ENCODE data around the gene NRARP. TPM values are rescaled to one million over a fixed set of nuclear protein-coding genes. Genes with fewer than 3 reads are reported as not detected.

The NRARP gene
- total and polyA plus RNA-seq, 8 donors: 1.3 to 23.4 (median 10.8) TPM

DNA sequence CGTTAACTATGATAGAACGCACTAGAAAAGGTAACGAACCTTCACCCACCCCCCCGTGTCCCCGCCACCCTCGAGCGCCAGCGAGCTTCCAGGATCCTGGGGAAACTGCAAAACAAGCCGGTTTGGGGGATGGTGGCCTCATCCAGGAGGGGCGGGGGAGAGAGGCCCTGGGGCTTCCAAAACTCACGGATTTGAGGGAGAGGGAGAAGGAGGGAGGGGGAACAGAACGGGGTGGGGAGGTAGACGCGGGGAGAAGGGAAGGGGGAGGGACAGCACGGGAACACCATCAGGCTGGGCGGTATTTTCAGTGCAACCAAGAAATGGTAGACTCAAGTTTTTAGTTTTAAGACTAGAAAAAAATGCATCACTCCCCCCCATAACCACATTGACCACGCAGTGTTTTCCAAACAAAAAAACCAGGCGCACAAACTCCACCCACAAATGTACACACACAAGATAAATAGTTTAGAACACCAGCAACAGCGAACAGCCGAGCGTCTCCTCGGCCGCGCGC, 1.4 kb downstream of the NRARP start:
- WGBS, 2 donors: 1 to 2% methylated on average over 23 to 25 of the region's 25 CpGs
- intact Hi-C loops (cut with DNase I): loop anchor here in 1 of 3 donors (5.0 kb wide), 1 partner anchor 107 kb away; no protein-coding TSS in a partner anchor
- no peak for FAIRE-seq
- Histone ChIP-seq H3K4me1 (peaks cover 28 to 43% (median 34%) of the 10 kb centered on the region in 3 donors), H3K27me3 (no peaks in the 10 kb centered on the region), H3K27ac (peak overlapping the region; percentile 70 to 87 (median 77)), H3K36me3 (no peaks in the 10 kb centered on the region), H3K9me3 (no peaks in the 10 kb centered on the region), H3K4me3 (peak overlapping the region; percentile 39 to 70 (median 54))
- ATAC-seq: no peak
- TF ChIP-seq, protein P1, sequence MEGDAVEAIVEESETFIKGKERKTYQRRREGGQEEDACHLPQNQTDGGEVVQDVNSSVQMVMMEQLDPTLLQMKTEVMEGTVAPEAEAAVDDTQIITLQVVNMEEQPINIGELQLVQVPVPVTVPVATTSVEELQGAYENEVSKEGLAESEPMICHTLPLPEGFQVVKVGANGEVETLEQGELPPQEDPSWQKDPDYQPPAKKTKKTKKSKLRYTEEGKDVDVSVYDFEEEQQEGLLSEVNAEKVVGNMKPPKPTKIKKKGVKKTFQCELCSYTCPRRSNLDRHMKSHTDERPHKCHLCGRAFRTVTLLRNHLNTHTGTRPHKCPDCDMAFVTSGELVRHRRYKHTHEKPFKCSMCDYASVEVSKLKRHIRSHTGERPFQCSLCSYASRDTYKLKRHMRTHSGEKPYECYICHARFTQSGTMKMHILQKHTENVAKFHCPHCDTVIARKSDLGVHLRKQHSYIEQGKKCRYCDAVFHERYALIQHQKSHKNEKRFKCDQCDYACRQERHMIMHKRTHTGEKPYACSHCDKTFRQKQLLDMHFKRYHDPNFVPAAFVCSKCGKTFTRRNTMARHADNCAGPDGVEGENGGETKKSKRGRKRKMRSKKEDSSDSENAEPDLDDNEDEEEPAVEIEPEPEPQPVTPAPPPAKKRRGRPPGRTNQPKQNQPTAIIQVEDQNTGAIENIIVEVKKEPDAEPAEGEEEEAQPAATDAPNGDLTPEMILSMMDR (IDR thresholded peaks at IDR 0.05): no peak
- peak in 5 of 6 donors; percentile 52 to 59 (median 55) for DNase-seq

DNA sequence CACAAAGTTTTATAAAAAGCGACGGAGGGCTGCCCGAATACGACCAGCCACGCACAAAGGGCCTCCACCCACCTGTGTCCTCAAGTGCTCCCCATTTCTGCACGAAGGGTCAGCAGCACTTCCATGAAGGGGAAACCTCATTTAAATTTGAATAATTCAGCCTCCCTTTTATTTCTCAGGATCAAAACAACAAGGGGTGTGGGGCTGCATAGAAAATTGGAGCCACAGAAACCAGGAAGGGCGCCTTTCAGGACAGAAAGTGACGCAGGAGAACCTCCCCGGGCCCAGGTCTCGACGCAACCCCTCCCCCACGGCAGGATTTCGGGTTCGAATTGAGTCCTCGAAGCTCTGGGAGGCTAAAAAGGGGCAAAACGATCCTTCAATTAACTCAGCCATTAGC, 2.1 kb downstream of the NRARP start:
- WGBS, 2 donors: 8 to 9% methylated on average over 16 of the region's 16 CpGs
- no peaks in the 10 kb centered on the region for H3K27me3 ChIP-seq
- intact Hi-C loops (cut with DNase I): loop anchor here in 1 of 3 donors (5.0 to 10.0 kb wide), 2 partner anchors 107 to 225 kb away; no protein-coding TSS in a partner anchor

DNA sequence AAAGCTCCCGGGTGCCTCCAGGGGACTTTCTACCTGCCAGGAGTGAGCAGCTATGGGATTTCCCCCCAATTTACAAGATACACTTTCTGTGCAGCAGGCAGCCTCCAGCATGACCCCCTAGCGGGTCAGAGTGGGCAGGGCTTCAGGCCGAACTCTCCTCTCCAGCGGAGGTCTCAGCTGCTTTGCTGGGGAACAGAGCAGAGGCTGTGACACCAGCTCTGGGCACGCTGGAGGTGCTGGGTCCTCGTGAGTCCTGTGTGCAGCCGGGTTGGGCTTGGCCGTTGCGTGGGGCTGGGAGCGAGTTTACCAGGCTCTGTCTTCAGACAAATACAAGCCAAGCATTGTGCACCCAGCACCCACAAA, 2.9 kb downstream of the NRARP start:
- Histone ChIP-seq H3K9me3 (no peaks in the 10 kb centered on the region), H3K4me3 (peak overlapping the region in 3 of 4 donors; percentile 5 to 70 (median 64)), H3K36me3 (no peaks in the 10 kb centered on the region), H3K27ac (peak overlapping the region in 3 of 4 donors; percentile 62 to 70 (median 62)), H3K4me1 (peaks cover 25 to 39% (median 26%) of the 10 kb centered on the region in 3 donors), H3K27me3 (no peaks in the 10 kb centered on the region)
- ATAC-seq (no peak), FAIRE-seq (no peak), DNase-seq (peak in 5 of 6 donors; percentile 22 to 74 (median 59))
- WGBS, 2 donors: 6 to 30% methylated on average over 10 of the region's 10 CpGs
- intact Hi-C loops (cut with DNase I): loop anchor here in 1 of 3 donors (10.0 kb wide), 1 partner anchor 226 kb away; no protein-coding TSS in a partner anchor
- TF ChIP-seq, protein P1 (IDR thresholded peaks at IDR 0.05): no peak

More for the DNA sequence above, 2.1 kb downstream of the NRARP start:
- Histone ChIP-seq H3K27ac (peak overlapping the region in 3 of 4 donors; percentile 62 to 81 (median 70)), H3K4me1 (peaks cover 28 to 43% (median 32%) of the 10 kb centered on the region in 3 donors), H3K9me3 (no peaks in the 10 kb centered on the region), H3K36me3 (no peaks in the 10 kb centered on the region), H3K4me3 (peak overlapping the region; percentile 39 to 70 (median 54))
- ATAC-seq (no peak), DNase-seq (peak in 5 of 6 donors; percentile 42 to 58 (median 49)), FAIRE-seq (no peak)
- TF ChIP-seq, protein P1 (IDR thresholded peaks at IDR 0.05): no peak

DNA sequence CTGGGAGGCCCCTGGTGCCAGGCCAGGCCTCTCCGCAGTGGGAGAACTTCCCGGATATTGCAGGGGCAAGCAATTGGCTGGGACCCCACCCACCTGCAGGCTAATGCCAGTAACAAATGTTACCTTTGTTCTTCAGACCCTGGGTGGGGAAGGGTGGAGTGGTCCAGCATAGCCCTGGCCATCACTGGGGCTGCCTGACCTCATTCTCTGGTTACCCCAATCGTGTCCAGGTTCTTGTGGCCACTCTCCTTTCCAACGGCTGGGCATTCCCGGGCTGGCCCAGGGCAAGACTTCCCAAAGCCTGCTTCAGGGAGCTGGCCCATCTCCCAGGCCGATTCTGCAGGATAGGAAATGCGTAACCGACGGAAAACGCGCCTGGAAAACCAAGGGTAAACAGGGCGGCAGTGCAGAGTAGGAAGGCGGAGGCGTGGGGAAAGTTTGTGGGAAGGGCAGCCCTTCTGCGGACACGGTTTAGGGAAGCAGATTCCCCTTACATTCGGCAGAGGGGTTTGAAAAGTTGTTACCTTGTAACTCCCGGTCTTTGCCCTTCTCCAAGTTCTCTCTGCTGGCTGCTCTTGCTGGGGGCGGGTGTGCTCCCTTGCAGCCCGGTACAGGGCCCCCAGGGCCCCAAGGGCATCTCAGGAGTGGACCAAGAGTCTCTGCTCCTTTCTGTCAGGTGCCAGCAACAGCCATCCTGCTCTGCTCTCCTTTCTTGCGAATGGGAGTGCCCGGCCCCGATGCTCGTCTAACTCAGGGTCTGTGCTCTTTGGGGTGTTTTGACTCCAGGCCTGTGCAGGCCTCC, 3.5 kb downstream of the NRARP start:
- FAIRE-seq: no peak
- WGBS, 2 donors: 37 to 43% methylated on average over 24 of the region's 24 CpGs
- peak in 5 of 6 donors; percentile 27 to 73 (median 58) for DNase-seq
- TF ChIP-seq, protein P1 (IDR thresholded peaks at IDR 0.05): no peak
- Histone ChIP-seq H3K4me3 (peak overlapping the region in 3 of 4 donors; percentile 5 to 70 (median 64)), H3K27me3 (no peaks in the 10 kb centered on the region), H3K9me3 (no peaks in the 10 kb centered on the region), H3K4me1 (peaks cover 19 to 35% (median 28%) of the 10 kb centered on the region in 3 donors), H3K36me3 (no peaks in the 10 kb centered on the region), H3K27ac (peak overlapping the region; percentile 51 to 70 (median 62))
- intact Hi-C loops (cut with DNase I): loop anchor here in 1 of 3 donors (10.0 kb wide), 1 partner anchor 226 kb away; no protein-coding TSS in a partner anchor
- no peak for ATAC-seq

All from pancreas (tissue), 10 donors.